ENCODE data around the gene ATP8B4.
"Not testable (repeated sequence)": the region's sequence is repeated elsewhere in the genome, so short reads cannot be mapped to it uniquely, and the experiment has no call there.

Gene ATP8B4

DNA sequence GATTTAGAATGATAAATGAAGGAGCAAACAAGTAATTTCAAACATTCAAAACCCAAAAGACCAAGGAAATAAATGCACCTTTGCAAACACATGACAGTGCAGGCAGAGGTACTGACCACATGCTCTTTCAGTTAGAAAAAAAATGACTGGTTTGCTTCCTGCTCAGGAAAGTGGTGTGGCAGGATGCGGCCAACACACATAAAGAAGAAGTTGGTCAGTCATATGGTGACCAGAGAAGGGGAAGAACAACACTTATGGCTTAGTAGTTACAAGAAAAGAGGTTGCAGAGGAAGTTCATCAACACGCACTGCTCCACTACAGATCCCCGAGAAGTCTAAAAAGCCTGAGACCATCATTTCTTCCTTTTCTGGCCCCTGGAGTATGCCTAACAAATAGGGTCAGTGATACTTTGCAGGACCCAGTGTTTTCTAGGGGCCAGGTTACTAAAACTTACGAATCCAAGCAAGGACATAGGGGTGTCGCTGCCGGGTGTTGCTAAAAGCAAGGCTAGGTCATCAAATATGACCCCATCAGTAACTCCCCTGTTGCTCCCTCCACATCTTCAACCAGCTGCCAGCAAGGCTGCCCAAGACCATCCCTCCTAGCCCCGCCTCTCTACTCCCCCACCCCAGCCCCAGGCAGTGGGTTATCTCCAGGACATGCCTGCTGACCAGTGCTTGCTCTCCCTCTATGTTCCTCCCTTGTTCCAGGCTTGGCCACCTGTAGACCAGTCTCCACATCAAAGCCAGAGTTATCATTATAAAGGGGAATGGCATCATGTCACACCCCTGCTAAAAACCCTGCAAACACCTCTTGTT is 11.2 kb downstream of the ATP8B4 start:
- no peak for DNase-seq (ENCODE audit: low read depth)

DNA sequence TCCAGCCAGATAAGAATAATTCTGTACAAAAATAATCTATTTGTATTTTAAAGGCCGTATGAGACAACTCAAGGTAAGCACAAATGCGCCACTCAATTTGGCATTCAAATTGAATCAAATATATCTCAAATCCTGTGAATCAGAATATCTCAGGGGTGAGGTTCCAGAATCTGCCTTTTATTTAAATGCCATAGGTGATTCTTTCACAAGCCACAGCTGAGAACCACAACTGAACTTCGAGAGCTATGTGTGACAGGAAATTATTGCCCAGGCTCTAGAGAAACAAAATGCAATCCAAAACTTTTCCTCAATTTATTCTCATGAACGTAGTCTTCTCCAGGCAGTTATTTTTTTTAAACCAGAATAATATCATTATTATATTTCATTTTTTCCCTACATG is 11.9 kb downstream of the ATP8B4 start:
- no peak for DNase-seq (ENCODE audit: low read depth)

DNA sequence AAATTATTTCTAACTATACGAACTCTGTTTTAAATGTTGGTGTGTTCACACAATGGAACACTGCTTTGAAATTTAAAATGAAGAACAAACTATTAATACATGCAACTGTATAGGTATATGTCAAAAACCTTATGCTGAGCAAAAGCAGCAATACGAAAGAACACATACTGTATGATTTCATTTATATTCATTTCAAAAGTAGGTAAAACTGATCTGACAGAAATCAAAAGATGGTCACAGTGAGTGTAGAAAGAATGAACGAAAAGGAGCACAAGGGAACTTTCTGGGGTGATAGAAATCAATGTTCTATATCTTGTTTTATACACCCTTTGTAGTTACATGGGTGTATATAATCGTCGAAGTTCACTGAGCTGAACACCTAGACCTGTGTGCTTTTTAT is 12.6 kb downstream of the ATP8B4 start:
- no peak for DNase-seq (ENCODE audit: low read depth)

DNA sequence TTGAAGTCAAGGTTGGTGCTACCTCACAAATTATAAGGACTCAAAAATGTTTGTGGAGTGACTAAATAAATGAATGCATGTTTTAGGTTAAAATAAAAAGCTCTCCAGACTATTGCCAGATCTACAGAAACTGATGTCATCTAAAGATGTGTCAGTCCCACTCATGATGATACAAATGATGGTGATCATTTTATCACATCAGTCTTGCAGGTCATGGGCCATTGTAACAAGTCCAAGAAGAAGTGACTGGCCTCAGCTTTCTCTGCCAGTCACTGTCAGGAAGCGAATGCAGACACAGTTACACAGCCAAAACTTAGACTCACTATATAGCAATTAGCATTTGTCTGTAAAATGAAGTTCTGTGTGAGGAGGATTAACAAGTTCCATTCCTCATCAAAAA is 18.5 kb downstream of the ATP8B4 start:
- no peak for DNase-seq (ENCODE audit: low read depth)

DNA sequence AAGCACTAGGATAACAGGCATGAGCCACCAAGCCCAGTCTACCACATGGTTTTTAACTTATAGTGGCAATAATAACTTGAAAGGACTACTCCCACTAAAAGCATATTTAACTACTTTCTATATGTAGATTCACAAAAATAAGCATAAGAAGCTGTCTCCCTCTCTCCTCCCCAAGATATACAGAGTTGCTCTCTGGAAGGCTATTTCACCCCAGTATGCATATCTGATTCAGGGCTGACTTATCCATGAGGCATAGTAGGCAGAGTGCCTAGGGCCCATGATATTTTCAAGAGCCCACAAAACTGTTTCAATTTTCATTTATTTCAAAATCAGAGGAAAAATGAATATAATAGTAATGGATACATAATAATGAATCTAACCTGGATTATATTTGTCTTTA is 20.5 kb downstream of the ATP8B4 start:
- no peak for DNase-seq (ENCODE audit: low read depth)

DNA sequence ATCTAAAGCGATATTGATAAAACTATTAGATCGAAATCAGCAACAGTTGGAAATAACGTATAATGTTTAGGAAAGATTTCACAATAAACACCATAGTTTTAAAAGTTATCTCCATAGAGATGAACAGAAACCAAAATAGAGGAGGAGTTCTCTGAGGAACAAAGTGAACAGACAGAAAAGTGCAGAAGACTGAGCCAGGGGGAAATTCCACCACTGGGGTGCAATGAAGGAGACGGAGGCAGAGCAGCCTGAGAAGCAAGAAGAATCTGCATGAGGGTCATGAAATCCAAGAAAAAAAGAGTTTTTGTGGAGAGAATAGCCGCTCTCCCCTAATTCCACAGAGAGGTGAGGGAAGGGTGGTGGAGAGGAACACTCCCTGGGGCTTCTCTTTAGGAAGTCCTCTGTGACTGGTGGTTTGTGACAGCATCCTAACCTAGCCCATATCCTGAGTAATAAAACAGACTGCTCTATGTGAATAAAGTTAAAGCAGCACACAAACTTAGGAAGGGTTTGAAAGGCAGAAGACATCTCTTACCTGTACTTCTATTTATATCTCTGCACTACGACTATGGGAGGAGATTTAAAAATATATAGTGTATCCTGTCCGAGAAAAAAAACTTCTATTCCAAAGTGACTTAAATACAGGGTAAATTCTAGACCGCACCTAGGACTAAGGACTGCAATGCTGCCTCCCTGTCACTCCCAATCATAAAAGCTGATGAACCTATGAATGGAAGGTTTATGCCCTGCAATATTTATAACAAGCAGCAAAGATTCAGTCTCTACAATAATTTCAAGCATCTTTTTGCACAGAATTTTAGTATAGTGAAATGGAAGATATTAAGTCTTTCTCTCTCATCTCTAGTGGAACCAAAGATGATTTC is 22.9 kb downstream of the ATP8B4 start:
- DNase-seq (ENCODE audit: low read depth): no peak

DNA sequence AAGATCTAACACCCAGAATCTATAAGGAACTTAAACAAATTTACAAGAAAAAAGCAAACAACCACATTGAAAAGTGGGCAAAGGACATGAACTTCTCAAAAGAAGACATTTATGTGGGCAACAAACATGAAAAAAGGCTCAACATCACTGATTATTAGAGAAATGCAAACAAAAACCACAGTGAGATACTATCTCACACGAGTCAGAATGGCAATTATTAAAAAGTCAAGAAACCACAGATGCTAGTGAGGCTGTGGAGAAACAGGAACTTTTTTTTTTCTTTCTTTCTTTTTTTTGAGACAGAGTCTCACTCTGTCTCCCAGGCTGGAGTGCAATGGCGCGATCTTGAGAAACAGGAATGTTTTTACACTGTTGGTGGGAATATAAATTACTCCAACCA is 29.6 kb downstream of the ATP8B4 start:
- DNase-seq (ENCODE audit: low read depth): not testable (repeated sequence)

DNA sequence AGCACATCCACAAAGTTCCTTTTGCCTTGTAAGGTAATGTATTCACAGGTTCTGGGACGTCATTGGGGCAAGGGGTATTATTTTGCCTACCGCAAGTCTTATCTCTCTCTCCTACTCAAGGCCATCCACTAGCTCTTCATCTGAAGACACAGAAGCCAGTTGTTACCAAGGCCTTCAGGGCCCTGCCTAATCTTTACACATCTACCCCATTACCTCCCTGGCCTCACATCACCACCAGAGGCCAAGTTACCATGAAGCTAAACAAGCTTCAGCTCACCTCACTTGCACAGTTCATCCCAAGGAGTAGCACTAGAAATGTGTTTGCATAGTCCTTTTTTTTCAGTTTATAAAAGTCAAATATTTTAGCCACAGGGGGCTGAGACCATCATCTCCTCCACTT is 34.1 kb downstream of the ATP8B4 start:
- no peak for DNase-seq (ENCODE audit: low read depth)

DNA sequence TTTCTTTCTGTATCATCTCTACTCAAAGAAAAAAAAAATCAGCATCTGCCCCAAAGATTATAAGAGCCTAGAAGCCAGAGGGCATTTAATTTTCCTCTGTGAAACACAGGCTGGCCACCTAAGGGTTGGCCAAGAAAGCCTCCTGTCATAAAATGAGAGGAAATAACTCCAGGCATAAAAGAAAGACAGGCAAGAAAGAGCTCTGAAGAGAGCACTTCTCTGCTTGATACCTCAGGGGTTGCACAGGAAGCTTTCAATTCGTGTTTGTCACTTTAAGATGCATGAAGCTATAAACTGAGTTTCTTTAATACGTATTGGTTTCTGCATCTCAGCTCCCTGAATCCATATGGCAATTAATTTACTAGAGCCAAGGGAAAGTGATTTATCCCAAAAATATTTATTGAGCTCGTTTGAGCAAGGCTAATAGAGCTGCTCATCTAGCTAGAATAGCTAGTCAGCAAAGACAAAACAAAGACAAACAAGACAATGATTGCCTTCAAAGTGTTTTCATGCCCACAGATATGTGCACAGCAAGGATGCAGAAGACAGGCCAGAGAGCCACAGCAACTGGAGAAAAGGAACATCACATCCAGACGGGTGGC is 35.5 kb downstream of the ATP8B4 start:
- no peak for DNase-seq (ENCODE audit: low read depth)

DNA sequence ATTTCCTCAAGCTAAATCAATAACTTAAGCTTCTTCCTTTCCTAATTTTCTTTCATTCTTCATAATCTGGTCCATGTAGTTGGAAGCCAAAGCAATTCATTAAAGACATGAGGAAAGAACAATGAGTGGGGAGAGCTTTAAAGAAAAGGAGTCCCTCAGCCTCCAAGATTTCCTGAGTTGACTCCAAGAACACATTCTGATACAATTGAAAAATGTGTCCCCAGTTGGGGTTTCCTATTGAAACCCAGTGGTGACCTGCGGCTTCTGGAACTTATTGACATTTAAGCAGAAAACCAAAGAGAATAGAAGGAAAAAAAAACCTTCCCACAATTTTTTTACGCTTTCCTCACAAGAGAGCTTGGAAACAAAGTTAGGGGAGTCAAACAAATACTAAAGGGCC is 37.0 kb downstream of the ATP8B4 start:
- no peak for DNase-seq (ENCODE audit: low read depth)

DNA sequence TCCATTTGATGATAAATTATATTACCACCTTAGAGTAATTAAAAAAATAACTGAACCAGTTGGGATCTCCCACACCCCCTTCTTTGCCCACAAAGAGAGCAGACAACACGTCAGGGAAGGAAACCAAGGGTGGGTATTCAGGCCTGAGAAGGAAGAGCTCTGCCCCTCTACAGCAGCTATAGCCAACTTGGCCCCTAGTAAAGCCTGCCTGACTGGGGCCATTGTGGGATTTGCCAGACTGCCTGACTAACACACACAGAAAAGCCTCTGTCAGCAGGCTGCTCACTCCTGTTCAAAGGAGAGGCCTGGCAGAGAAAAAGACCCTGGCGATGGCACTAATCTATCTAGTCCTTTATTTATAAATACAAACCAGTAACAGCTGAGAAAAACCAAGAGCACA is 41.4 kb downstream of the ATP8B4 start:
- DNase-seq (ENCODE audit: low read depth): no peak

DNA sequence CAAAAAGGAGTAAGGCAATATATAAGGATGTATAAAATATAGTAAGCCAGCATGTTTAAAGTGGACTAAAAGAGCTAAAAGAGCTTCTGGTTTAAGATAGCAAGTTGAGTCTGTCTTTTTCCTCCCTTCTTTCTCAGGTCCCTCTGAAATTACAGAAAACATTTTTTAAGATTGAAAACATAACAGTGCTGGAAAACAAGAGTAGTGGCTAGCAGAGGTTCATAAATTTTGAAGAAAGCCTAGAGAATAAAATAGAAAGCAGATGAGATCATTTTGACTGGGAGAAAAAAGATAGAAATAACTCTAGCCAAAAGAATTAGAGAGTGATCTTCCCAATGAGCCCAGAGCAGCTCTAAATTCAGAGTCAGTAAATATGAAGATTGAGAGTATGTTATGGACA is 41.9 kb downstream of the ATP8B4 start:
- no peak for DNase-seq (ENCODE audit: low read depth)

DNA sequence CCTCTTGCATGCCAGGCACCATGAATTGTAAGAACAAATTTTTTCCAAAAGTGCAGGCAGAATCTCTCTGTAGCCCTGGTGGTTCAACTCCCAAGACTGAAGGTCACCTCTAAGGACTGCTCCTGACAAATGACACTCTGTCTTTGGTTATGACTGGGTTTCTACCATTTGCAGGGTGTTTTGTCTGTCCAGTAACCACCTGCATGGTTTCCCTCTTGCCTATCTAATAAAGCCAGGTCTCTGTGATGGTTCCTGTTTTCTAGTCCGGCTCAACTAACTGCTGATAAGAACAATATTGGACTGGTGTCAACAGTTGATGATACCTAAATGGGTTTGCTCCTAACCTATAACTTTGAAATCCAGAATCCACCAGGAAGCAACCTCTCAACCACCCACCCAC is 43.7 kb downstream of the ATP8B4 start:
- no peak for DNase-seq (ENCODE audit: low read depth)

DNA sequence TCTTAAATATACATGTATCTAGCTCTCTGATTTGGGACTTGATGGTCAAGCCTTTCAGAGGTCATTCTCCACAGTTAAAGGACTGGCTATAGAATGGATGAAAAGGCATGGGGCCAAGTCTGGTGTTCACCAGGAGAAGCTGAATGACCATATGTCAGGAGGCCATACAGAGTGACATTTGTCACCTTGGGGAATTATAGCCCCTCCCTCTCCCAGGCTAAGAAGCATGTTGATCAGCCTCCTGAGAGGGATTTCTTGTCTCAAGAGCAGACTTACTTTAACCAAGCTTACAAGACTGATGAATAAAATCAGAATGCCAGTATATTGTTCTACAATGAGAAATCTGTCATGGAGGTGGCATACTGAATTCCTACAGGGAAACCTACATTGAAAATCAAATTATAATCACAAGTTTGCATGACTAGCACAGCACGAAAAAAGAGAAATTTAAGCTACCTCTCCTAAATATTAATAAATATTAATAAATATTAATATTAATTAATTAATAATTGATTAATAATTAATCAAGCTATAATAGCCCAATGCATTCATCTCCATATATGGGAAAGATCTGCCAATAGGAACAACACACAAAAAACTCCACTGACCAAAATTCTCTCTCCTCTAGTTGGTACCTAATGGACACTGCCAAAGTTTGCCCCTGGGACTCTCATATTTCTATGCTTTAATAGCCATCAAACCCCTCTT is 47.3 kb downstream of the ATP8B4 start:
- no peak for DNase-seq (ENCODE audit: low read depth)

DNA sequence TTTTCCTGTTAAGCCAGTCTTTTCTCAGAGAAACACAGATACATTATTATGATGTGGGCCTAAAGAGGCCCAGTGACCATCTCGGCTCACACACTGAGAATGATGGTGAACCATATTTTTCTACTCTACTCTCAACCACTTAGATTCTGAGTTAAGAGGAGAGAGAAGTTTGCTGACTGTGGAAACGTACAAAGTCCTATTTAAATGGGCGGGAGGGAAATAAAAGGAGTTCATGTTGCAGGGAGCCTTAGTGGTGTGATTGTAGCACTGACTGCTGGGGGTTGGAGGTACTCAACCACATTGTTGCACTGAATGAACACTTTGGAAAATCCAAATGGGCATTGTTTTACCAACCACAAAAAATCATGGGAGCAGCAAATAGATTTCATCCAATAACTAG is 51.0 kb downstream of the ATP8B4 start:
- DNase-seq (ENCODE audit: low read depth): no peak

DNA sequence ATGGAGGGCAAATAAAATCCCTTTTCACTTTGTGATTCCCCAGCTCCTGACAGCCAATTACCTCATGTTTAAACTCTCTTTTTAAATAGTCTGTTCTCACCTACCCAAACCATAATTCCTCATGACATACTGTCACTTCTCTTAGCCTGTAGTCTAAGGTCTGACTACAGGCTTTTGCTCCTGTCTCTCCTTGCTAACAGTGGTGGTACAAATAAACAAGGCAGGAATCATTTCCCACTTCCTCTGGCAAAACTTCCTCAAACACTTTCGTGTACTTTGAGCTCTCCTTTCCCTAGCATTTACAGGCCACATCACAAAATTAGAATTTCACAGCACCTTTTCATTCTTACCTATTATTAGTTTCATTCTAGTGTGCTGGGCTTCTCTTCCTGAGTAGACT is 51.8 kb downstream of the ATP8B4 start:
- no peak for DNase-seq (ENCODE audit: low read depth)

DNA sequence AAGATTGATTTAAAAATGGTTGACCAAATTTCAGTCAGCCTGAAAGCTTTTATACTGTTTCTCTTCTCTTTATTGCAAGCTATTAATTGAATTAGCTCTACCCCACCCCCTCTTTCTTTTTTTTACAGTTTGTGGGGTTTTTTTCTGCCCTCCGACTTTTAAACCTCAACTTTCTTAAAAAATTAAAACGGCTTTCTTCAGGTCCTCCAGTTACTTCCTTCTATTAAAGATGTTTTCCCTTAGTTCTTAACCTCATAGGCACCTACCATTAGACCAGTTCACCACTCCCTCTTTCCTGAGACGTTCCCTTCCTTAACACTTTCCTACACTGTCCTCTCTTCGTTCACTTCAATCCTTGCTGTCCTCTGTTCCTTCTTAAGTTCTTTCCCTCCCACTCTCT is 52.4 kb downstream of the ATP8B4 start:
- DNase-seq (ENCODE audit: low read depth): no peak

DNA sequence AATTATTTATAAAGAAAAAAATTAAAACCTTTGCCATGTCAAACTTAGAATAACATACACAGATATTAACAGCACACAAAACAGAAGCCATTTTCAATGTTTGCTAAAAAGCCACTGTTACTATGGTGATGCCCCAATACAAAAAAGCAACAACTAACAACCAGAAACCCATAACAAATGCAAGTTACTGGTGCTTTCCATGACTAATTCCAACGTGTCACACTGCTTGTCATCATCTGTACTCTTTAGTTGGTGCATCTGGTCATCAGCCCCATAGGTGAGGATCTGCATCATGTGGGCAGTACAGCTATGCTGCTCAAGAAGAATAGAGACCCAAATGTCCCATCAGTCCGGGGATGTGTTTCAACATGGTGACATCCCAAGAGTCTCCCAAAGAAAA is 52.8 kb downstream of the ATP8B4 start:
- DNase-seq (ENCODE audit: low read depth): no peak

DNA sequence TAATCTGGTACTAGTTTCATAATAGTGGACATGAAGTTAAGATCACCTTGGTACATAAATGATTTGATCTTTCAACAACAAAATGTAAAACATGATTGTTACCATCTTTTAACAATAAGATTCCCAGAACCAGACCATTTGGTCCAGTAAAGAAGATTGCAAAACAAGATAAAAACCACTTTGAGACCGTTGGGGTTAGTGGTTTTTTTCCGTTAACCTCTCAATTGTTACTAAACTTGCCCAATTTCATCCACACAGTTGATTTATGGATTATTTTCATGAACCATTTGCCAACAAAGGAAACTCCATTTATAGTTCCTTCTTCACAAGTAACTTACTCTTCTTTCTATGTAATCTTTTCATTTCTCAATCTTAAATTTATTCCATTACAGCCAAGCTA is 53.8 kb downstream of the ATP8B4 start:
- no peak for DNase-seq (ENCODE audit: low read depth)

DNA sequence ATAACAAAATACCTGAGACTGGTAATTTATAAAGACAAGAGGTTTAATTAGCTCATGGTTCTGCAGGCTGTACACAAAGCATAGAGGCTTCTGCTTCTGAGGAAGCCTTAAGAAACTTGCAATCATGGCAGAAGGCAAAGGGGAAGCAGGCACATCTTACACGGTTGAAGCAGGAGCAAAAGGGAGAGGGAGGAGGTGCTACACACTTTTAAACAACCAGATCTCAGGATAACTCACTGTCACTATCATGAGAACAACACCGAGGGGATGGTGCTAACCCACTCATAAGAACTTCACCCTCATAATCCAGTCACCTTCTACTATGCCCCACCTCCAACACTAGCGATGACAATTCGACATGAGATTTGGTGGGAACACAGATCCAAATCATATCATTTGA is 54.4 kb downstream of the ATP8B4 start:
- no peak for DNase-seq (ENCODE audit: low read depth)

DNA sequence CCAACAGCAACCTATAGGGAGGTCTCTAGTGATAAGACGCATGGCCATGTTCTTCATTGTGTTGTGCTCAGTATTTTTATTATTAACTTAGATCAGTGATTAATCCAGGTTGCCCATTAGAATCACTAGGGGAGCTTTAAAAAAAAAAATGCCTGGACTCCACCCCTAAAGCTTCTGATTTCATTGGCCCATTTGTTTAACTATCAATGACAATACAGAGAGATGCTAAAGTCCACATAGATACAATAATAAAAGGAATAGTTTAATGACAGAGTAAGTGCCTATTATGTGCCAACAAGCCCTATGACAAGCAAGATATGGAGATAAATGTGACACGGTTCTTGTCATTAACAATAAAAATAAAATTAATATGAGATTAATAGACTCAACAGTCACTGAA is 55.8 kb downstream of the ATP8B4 start:
- no peak for DNase-seq (ENCODE audit: low read depth)

DNA sequence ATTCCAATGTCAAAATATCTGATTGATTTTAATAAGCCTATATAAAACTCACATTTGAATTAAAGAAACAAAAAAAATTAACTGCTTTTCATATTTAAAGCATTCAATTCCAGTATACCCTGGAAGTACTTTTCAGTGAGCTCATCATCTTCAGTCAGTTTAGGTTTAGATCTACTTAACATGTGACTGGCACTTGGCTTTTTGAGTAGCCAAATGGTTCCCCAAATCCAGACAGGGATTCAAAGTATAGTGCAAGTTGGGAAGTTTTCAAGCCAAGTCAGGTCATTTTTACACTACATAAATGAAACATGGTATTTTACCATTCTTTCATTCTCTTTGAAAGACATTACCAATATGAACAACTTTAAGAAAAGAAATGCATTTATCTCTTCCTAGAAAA is 57.5 kb downstream of the ATP8B4 start:
- no peak for DNase-seq (ENCODE audit: low read depth)
